Upper lobe of left lung (tissue), 6 donors: Measurements from ENCODE around the gene PIM2. TPM values are rescaled to one million over a fixed set of nuclear protein-coding genes. Genes with fewer than 3 reads are reported as not detected.
A peak's percentile ranks its signal among the peaks of the same experiment; 100 is the strongest.

Experiments used
- ATAC-seq, 2 donors: fragments of 200-7000 bp; cut with Tn5 transposase; one replicate each; pipeline ENCODE4 v1.9.1; 2022; ENCODE audit warnings: mild to moderate bottlenecking in 2 of 2, moderate library complexity in 2 of 2; ENCODE audit not compliant: low FRiP score in 2 of 2
- DNase-seq, 2 donors: peaks; one replicate each; pipeline ENCODE4 v3.0.0-alpha.2; 2019 to 2020
- H3K27ac ChIP-seq, 4 donors: fragments of 200-600 bp; sonication (generic); one replicate each; pipeline ENCODE4 v1.5.1; 2016 to 2019
- H3K27me3 ChIP-seq, 4 donors: fragments of 200-600 bp; sonication (generic); one replicate each; pipeline ENCODE4 v1.5.1; 2017 to 2019
- H3K36me3 ChIP-seq, 4 donors: fragments of 200-600 bp; sonication (generic); one replicate each; pipeline ENCODE4 v1.5.1; 2016 to 2019
- H3K4me1 ChIP-seq, 4 donors: fragments of 200-600 bp; sonication (generic); one replicate each; pipeline ENCODE4 v1.5.1; 2018 to 2019
- H3K4me3 ChIP-seq, 4 donors: fragments of 200-600 bp; sonication (generic); one replicate each; pipeline ENCODE4 v1.5.1; 2017 to 2019; ENCODE audit warnings: mild to moderate bottlenecking in 2 of 4, moderate library complexity in 1 of 4
- H3K9me3 ChIP-seq, 4 donors: fragments of 200-600 bp; sonication (generic); one replicate each; pipeline ENCODE4 v1.5.1; 2018 to 2019
- EP300 ChIP-seq, 4 donors: sonication (generic); formaldehyde crosslinking; IDR thresholded peaks; one replicate each; pipeline ENCODE4 v1.5.1; 2017; ENCODE audit warnings: antibody characterized with exemption in 4 of 4, control low read depth in 2 of 4
- POLR2A ChIP-seq, 4 donors: fragments of 450-650 bp; IDR thresholded peaks; one replicate each; pipeline ENCODE4 v1.5.1; 2016 to 2017; ENCODE audit warnings: antibody characterized with exemption in 4 of 4, mild to moderate bottlenecking in 2 of 4
- POLR2AphosphoS5 ChIP-seq, 2 donors: sonication (generic); formaldehyde crosslinking; IDR thresholded peaks; one replicate each; pipeline ENCODE4 v1.5.1; 2017; ENCODE audit warnings: antibody characterized with exemption in 2 of 2
- WGBS, 2 donors: methylation state at CpG; one replicate each; pipeline ENCODE4 v1.1.5; 2017 to 2018; 5-methylcytosine and 5-hydroxymethylcytosine counted together
- total RNA-seq, 6 donors: library from RNA; depleted of rRNA in 4 of 6; stranded (reverse); fragments of >200 nt in 4 of 6; gene quantifications; one replicate each; pipeline versions ENCODE4 v1.1.0 to v1.2.1, GENCODE V29; 2016 to 2021
- TF ChIP-seq, protein P1 (sequence below), 6 experiments: fragments of 450-650 bp in 4 of 6; fragments of 200-600 bp in 2 of 6; sonication (generic) in 2 of 6; IDR thresholded peaks; one replicate each; pipeline ENCODE4 v1.5.1; 2016 to 2019; ENCODE audit warnings: antibody characterized with exemption in 6 of 6
- donor health status: DM: no; HTN: no; CAD: no; lungs with moderate emphysema.
- donor health status: DM: no; HTN: yes; CAD: no; lungs with severe emphysema.

Gene PIM2
- total RNA-seq, 6 donors from 2014 or later, result 16.3 to 36.1 (median 26.2) TPM

DNA sequence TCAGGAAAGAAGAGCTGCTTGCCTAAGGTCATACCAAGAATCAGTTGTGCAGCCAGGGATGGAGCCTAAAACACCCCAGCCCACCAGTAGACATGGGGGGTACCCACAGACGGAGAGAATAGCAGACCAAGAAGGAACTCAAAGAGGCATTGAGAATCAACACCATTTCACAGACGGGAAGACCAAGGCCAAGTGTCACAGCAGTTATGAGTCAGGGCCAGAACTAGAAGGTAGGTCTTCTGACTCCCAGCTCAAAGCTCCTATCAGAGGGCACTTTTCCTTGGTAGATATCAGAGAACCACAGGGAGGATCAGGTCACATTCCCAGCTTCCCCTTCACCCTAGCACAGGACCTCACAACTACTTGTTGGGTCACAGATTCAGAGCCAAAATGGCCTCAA is 24.1 kb upstream of the PIM2 start:
- H3K9me3 ChIP-seq, result no peaks in the 10 kb centered on the region
- H3K4me3 ChIP-seq, result no peak overlapping the region
- DNase-seq (no peak), ATAC-seq (no peak)
- H3K36me3 ChIP-seq, result peaks cover 0 to 10% (median 0%) of the 10 kb centered on the region in 4 donors
- 60% methylated on average over 1 to 2 of the region's 2 CpGs for WGBS, 2 donors
- H3K27ac ChIP-seq, result no peak overlapping the region
- peaks cover 2 to 45% (median 10%) of the 10 kb centered on the region in 4 donors for H3K4me1 ChIP-seq
- TF ChIP-seq EP300 (IDR thresholded peaks at IDR 0.05), result no peak
- no peak for TF ChIP-seq POLR2A (IDR thresholded peaks at IDR 0.05)
- TF ChIP-seq, protein P1, sequence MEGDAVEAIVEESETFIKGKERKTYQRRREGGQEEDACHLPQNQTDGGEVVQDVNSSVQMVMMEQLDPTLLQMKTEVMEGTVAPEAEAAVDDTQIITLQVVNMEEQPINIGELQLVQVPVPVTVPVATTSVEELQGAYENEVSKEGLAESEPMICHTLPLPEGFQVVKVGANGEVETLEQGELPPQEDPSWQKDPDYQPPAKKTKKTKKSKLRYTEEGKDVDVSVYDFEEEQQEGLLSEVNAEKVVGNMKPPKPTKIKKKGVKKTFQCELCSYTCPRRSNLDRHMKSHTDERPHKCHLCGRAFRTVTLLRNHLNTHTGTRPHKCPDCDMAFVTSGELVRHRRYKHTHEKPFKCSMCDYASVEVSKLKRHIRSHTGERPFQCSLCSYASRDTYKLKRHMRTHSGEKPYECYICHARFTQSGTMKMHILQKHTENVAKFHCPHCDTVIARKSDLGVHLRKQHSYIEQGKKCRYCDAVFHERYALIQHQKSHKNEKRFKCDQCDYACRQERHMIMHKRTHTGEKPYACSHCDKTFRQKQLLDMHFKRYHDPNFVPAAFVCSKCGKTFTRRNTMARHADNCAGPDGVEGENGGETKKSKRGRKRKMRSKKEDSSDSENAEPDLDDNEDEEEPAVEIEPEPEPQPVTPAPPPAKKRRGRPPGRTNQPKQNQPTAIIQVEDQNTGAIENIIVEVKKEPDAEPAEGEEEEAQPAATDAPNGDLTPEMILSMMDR (IDR thresholded peaks at IDR 0.05), result no peak
- TF ChIP-seq POLR2AphosphoS5 (IDR thresholded peaks at IDR 0.05), result no peak
- no peaks in the 10 kb centered on the region for H3K27me3 ChIP-seq

DNA sequence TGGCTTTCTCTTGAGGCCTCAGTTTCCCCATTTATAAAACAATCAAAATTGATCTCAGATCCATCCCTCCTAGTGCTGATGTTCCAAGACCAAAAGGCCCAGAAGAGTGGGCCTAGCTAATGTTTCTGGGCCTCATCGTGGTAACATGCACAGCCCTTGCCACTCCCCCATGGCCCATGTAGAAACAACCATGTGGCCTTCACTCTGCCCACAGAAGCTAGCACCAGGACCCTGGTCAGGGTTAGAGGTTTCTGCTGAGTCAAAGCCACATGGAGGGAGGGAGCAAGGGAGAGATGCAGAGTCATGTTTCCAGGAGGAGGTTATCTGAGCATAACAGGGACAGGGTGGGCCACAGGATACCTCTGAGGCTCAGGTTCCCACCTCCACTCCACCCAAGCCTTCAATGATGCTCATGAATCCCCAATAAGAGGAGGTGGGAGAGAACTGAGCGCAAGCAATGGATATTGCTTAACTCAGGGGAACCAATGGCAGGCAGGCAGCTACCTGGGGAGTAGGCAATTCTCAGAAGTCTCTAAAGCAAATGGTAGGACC is 21.7 kb upstream of the PIM2 start:
- no peak for DNase-seq
- Histone ChIP-seq H3K27me3 (no peaks in the 10 kb centered on the region), H3K4me3 (no peak overlapping the region), H3K4me1 (peaks cover 12 to 47% (median 21%) of the 10 kb centered on the region in 4 donors), H3K9me3 (no peaks in the 10 kb centered on the region), H3K36me3 (peaks cover 0 to 10% (median 0%) of the 10 kb centered on the region in 4 donors), H3K27ac (peak overlapping the region in 3 of 4 donors; percentile 11 to 83 (median 78))
- TF ChIP-seq POLR2AphosphoS5 (IDR thresholded peaks at IDR 0.05), result no peak
- no peak for TF ChIP-seq EP300 (IDR thresholded peaks at IDR 0.05)
- no peak for TF ChIP-seq POLR2A (IDR thresholded peaks at IDR 0.05)
- TF ChIP-seq, protein P1 (IDR thresholded peaks at IDR 0.05), result no peak
- 58 to 100% methylated on average over 1 to 2 of the region's 2 CpGs for WGBS, 2 donors
- no peak for ATAC-seq

DNA sequence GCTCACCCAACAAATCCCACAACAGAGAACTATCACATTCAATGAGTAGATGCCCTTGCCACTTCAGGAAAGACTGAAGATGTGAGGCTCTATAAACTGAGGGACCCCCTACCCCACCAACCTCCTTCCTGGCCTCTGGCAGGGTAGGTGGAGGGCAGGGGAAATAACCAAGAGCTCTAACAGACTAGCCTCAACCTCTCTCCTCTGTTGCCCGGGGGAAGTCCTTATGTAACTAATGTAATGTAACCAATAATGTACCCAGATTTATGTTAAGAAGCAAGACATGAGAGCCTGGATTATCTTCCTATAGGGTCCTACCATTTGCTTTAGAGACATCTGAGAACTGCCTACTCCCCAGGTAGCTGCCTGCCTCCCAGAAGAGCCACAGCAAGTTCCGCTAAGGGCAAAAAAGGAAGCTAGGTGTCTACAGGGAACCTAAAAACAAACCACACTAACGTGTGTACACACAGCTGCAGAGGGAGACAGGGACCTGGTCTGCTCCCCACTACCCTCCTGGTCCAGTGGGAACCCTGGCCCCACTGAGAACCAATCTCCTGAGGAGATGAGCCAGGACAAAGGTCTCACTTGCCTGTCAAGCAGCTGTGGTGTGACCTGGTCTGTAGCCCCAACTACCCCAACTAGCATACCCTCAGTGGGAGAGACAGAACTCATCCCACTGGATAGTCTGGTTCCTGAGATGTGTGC is 20.9 kb upstream of the PIM2 start:
- Histone ChIP-seq H3K4me3 (no peak overlapping the region), H3K9me3 (no peaks in the 10 kb centered on the region), H3K4me1 (peaks cover 12 to 47% (median 21%) of the 10 kb centered on the region in 4 donors), H3K27me3 (no peaks in the 10 kb centered on the region), H3K27ac (peak overlapping the region; percentile 24 to 85 (median 80)), H3K36me3 (peaks cover 0 to 15% (median 1%) of the 10 kb centered on the region in 4 donors)
- no peak for DNase-seq
- ATAC-seq, result no peak
- no peak for TF ChIP-seq EP300 (IDR thresholded peaks at IDR 0.05)
- 51 to 58% methylated on average over 2 to 3 of the region's 3 CpGs for WGBS, 2 donors

DNA sequence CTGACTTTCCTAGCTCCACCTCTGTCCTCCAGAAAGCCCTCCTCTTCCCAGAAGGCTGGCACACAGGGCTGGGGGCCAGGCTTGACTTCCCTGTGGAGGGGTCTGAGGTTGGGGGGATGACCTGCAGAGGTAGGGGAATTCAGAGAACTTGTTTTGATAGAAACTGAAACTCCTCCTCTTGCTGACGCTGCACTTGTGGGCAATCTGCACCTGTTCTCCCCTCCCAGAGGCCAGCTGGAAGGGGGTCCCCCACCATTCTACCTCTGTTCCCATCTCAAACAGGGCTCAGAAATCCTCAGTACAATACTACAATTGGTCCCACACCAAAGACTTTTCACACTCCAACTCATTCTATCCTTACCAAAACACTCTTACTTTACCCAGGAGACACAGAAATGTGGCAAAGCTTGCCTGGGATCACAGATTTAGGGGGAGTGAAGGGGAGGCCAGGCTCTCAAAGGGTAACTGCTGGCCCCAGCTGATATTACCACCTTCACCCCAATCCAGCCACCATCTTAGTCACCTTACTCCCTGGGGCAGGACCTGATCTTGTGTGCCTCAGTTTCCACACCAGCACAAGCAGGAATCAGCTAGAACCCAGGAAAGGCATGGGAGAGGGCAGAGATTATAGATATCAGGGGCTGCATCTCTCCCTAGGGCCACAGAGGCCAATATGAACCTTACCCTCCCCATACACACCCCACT is 20.0 kb upstream of the PIM2 start:
- Histone ChIP-seq H3K27me3 (no peaks in the 10 kb centered on the region), H3K9me3 (no peaks in the 10 kb centered on the region), H3K4me1 (peaks cover 12 to 45% (median 21%) of the 10 kb centered on the region in 4 donors), H3K36me3 (peaks cover 0 to 23% (median 6%) of the 10 kb centered on the region in 4 donors), H3K4me3 (no peak overlapping the region), H3K27ac (peak overlapping the region; percentile 24 to 85 (median 80))
- whole genome bisulfite sequencing, 2 donors, result 67 to 85% methylated on average over 1 of the region's 1 CpG
- DNase-seq, result no peak
- no peak for ATAC-seq
- TF ChIP-seq POLR2AphosphoS5 (IDR thresholded peaks at IDR 0.05), result no peak
- TF ChIP-seq, protein P1 (IDR thresholded peaks at IDR 0.05), result no peak
- no peak for TF ChIP-seq POLR2A (IDR thresholded peaks at IDR 0.05)
- no peak for TF ChIP-seq EP300 (IDR thresholded peaks at IDR 0.05)
